Cardiac fibroblast (primary cell): ENCODE data around the gene TBC1D5.
"Not testable (repeated sequence)": the region's sequence is repeated elsewhere in the genome, so short reads cannot be mapped to it uniquely, and the experiment has no call there.

ENCODE experiments used
- DNase-seq, 2 donors: peaks; one replicate each; pipeline versions ENCODE4 v3.0.0 to v3.0.0-alpha.2; 2010; ENCODE audit warnings: low read depth in 2 of 2
- H3K4me3 ChIP-seq, 2 donors: replicated peaks in 1 of 2; 1 replicate in 1 of 2; 2 replicates in 1 of 2; pipeline ENCODE4 v1.5.1; 2011; ENCODE audit warnings: low read depth in 2 of 2, low read length in 2 of 2, mild to moderate bottlenecking in 2 of 2, moderate library complexity in 1 of 2
- TF ChIP-seq, protein P1 (sequence below): IDR thresholded peaks from one replicate; pipeline ENCODE4 v1.5.1; 2011; ENCODE audit warnings: low read depth, mild to moderate bottlenecking, low read length, inconsistent platforms

The TBC1D5 gene

DNA sequence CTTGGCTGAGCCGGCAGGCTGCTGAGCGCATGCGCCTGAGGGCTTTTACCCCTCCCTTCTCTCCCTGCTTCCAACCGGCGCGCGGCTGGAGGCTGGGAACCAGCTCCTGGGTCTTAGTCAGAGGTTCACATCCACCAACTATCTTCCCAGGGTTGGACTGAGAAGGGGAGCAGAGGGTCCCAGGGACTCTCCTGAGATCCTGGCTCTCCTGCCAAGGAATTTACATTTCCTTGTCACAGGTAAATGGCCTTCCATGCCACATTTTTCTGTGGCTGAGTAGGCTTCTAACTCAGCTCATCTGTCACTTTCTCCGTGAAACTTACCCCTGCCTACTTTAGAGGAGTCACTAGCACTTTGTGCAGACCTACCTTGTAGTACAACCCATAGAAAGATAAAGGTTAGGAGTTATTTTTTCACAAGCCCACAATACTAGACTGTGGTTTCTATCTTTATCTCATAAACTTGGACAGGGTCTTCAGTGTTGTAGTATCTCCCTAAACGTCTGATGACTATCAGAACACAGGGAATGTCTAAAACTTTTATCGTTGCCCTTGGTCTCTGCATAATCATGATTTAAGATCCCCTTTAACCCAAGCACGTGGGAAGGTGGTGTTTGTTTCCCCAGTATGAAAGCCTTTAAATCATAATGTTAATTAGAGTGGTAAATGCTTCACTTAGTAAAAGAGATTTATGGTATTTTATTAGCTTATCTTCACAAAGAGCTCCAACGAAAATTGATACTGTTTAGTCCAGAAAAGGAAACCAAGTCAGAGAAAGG, 638 bp upstream of the TBC1D5 start:
- DNase-seq: no peak
- TF ChIP-seq, protein P1, sequence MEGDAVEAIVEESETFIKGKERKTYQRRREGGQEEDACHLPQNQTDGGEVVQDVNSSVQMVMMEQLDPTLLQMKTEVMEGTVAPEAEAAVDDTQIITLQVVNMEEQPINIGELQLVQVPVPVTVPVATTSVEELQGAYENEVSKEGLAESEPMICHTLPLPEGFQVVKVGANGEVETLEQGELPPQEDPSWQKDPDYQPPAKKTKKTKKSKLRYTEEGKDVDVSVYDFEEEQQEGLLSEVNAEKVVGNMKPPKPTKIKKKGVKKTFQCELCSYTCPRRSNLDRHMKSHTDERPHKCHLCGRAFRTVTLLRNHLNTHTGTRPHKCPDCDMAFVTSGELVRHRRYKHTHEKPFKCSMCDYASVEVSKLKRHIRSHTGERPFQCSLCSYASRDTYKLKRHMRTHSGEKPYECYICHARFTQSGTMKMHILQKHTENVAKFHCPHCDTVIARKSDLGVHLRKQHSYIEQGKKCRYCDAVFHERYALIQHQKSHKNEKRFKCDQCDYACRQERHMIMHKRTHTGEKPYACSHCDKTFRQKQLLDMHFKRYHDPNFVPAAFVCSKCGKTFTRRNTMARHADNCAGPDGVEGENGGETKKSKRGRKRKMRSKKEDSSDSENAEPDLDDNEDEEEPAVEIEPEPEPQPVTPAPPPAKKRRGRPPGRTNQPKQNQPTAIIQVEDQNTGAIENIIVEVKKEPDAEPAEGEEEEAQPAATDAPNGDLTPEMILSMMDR: no peak
- H3K4me3 ChIP-seq: peak overlapping the region; percentile 48 to 73

DNA sequence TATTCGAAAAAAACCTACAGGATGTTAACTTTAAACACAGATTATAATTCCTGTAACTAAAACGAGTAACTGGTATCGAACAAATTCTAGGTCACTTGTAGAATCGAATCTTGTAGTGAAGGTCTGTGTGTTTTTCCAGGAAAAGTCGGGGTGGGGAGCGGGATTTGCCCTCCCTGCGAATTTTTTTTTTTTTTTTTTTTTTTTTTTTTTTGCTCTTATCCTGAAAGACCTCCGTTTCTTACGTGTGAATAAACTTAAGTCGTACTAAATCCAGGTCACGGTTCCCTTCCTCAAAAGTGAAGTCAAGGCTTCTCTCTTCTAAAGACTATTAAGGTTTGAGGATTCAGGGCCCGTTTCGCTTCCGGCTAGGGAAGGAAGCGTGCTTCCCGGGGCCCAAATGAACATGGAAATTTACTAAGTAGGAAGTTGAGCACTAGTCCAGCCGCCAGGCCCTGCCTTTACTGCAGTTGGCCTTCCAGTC, 770 bp downstream of the TBC1D5 start:
- TF ChIP-seq, protein P1: no peak
- DNase-seq: peak in 1 of 2 donors; percentile 67
- peak overlapping the region; percentile 73 to 81 for H3K4me3 ChIP-seq

GRCh38 chr3:17740721-17741141, 1.7 kb downstream of the TBC1D5 start:
- peak; percentile 49 to 66 for DNase-seq
- TF ChIP-seq, protein P1: no peak

DNA sequence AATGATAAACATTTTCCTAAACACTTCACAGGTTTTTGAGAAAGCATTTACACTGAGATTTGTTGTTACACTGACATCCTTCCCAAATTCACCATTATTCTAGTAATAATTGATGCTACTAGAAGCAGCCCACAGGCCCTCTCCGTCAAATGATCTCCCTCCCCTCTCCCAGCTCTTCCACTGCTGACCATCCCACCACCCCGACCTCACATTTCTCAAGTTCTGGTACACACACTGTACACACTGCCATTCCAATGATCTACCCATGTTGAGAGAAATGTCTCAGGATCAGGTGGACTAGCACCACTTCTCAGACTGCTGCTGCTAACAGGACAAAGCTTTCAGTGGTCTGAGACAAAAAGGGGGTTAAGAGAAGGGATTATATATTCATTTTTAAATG, 3.5 kb downstream of the TBC1D5 start:
- no peak for DNase-seq
- TF ChIP-seq, protein P1: no peak
- H3K4me3 ChIP-seq: no peak overlapping the region

More at GRCh38 chr3:17740721-17741141, 1.7 kb downstream of the TBC1D5 start:
- peak overlapping the region; percentile 4 to 73 for H3K4me3 ChIP-seq

GRCh38 chr3:17738219-17738618, 4.2 kb downstream of the TBC1D5 start:
- DNase-seq: no peak
- no peak overlapping the region for H3K4me3 ChIP-seq

GRCh38 chr3:17737591-17737990, 4.8 kb downstream of the TBC1D5 start:
- TF ChIP-seq, protein P1: no peak
- DNase-seq: no peak
- no peak overlapping the region for H3K4me3 ChIP-seq

More at GRCh38 chr3:17738219-17738618, 4.2 kb downstream of the TBC1D5 start:
- TF ChIP-seq, protein P1: no peak

GRCh38 chr3:17735362-17735761, 7.1 kb downstream of the TBC1D5 start:
- not testable (repeated sequence) for H3K4me3 ChIP-seq, DNase-seq
